ENCODE measurements around the gene NDUFS6. TPM values are rescaled to one million over a fixed set of nuclear protein-coding genes. Genes with fewer than 3 reads are reported as not detected.
A peak's percentile ranks its signal among the peaks of the same experiment; 100 is the strongest.
"Not testable (repeated sequence)": the region's sequence is repeated elsewhere in the genome, so short reads cannot be mapped to it uniquely, and the experiment has no call there.

The NDUFS6 gene
- total RNA-seq, 1 experiment from 2014 or later, result 104 TPM

DNA sequence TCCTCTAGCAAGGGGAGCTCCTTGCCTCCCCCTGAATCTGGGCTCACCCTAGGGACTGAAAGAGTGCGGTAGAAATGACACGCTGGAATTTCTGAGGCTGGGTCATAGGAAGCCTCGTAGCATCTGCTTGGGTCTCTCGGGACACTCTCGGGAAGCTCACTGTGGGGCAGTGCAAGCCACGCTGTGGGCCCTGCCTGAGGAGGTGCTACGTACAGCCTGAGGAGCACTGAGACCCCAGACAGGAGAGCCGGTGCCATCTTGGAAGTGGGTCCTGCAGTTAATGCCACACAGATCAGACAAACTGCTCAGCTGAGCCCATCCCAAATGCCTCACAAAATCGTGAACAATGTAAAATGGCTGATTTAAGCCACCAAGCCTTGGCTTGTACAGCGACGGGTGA lies 3.4 kb upstream of the NDUFS6 start:
- ChIA-PET CTCF (no interaction called here), POLR2A (ENCODE audit: unreplicated experiment) (no interaction called here)
- H3K9me2 ChIP-seq (replicated peaks; ENCODE audit: low read length), result no peaks in the 10 kb centered on the region
- H3K27ac ChIP-seq (ENCODE audit: low read length), result no peak overlapping the region
- peak overlapping the region; percentile 97; the same call in 1 of the 2 replicates for H3K4me3 ChIP-seq (ENCODE audit: low read length)
- TF ChIP-seq EZH2phosphoT487 (IDR thresholded peaks at IDR 0.05; ENCODE audit: borderline replicate concordance, low read length) (no peak), EZH2 (IDR thresholded peaks at IDR 0.05; ENCODE audit: low read length, unreplicated experiment) (no peak), CTCF (conservative IDR thresholded peaks at IDR 0.05; ENCODE audit: low read depth, low read length) (no peak)
- BruUV-seq (replicated peaks), result no TSS peak
- H3K4me1 ChIP-seq (ENCODE audit: insufficient read depth, low read length), result peaks cover 47% of the 10 kb centered on the region
- no peaks in the 10 kb centered on the region for H3K27me3 ChIP-seq (ENCODE audit: low read length)
- no peak overlapping the region for H2AFZ ChIP-seq (ENCODE audit: low read length)
- H3K79me2 ChIP-seq (ENCODE audit: low read length), result peaks cover 59% of the 10 kb centered on the region
- H4K20me1 ChIP-seq (ENCODE audit: low read length), result peaks cover 12% of the 10 kb centered on the region; the same call in 1 of the 2 replicates
- intact Hi-C loops (cut with micrococcal nuclease), result no loop called here
- peaks cover 20% of the 10 kb centered on the region for H3K36me3 ChIP-seq (ENCODE audit: low read depth, low read length)
- peak overlapping the region; percentile 95; the same call in 1 of the 2 replicates for H3K4me2 ChIP-seq (ENCODE audit: low read length)
- H3F3A ChIP-seq (ENCODE audit: low read length, unreplicated experiment), result no peaks in the 10 kb centered on the region
- ATAC-seq (no peak), DNase-seq (no peak)
- H3K9me3 ChIP-seq (ENCODE audit: low read length), result no peaks in the 10 kb centered on the region
- no peak overlapping the region for H3K9ac ChIP-seq (ENCODE audit: low read length)

DNA sequence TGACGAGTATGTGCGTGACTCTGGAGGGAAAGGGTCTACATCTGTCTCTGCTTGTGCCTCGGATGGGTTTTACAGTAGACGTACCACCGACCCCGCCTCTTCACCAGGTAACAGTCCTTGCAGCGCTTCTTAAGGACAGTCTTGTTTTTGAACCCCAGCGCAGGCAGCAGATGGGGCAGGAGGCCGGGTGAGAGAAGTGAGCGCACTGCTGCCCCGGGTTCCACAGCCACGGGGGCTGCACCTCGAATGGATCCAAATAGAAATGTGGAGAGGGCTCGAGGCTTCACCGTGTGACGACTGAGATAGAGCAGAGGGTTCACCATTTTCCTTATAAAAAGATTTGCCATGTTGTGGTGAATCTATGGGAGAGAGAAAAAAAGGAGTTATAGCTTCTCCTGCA lies 2.6 kb upstream of the NDUFS6 start:
- intact Hi-C loops (cut with micrococcal nuclease); DNase-seq; H3K27ac ChIP-seq (ENCODE audit: low read length); H2AFZ ChIP-seq (ENCODE audit: low read length); H3K27me3 ChIP-seq (ENCODE audit: low read length); POLR2A ChIA-PET (ENCODE audit: unreplicated experiment); H3K9me2 ChIP-seq (replicated peaks; ENCODE audit: low read length); ATAC-seq; CTCF ChIA-PET; H3F3A ChIP-seq (ENCODE audit: low read length, unreplicated experiment); H3K9me3 ChIP-seq (ENCODE audit: low read length): not testable (repeated sequence)
- Histone ChIP-seq H3K9ac (ENCODE audit: low read length) (peak overlapping the region; percentile 97), H3K36me3 (ENCODE audit: low read depth, low read length) (peaks cover 27% of the 10 kb centered on the region), H3K79me2 (ENCODE audit: low read length) (peaks cover 67% of the 10 kb centered on the region), H3K4me1 (ENCODE audit: insufficient read depth, low read length) (peaks cover 43% of the 10 kb centered on the region), H4K20me1 (ENCODE audit: low read length) (peaks cover 12% of the 10 kb centered on the region; the same call in 1 of the 2 replicates), H3K4me3 (ENCODE audit: low read length) (peak overlapping the region; percentile 97), H3K4me2 (ENCODE audit: low read length) (peak overlapping the region; percentile 95)
- TSS peak; percentile 40 for BruUV-seq (replicated peaks)

GRCh38 chr5:1799110-1799601 lies 2.1 kb upstream of the NDUFS6 start:
- Histone ChIP-seq H3K79me2 (ENCODE audit: low read length) (peaks cover 72% of the 10 kb centered on the region), H3K4me3 (ENCODE audit: low read length) (peak overlapping the region; percentile 97), H3K4me2 (ENCODE audit: low read length) (peak overlapping the region; percentile 95), H3K4me1 (ENCODE audit: insufficient read depth, low read length) (peaks cover 37% of the 10 kb centered on the region), H3K27ac (ENCODE audit: low read length) (peak overlapping the region; percentile 19), H3K9me2 (replicated peaks; ENCODE audit: low read length) (no peaks in the 10 kb centered on the region), H4K20me1 (ENCODE audit: low read length) (peaks cover 12% of the 10 kb centered on the region; the same call in 1 of the 2 replicates), H2AFZ (ENCODE audit: low read length) (0 out of 2 replicates have a peak overlapping the region, but pooled peaks have one; percentile 17), H3K36me3 (ENCODE audit: low read depth, low read length) (peaks cover 33% of the 10 kb centered on the region), H3F3A (ENCODE audit: low read length, unreplicated experiment) (no peaks in the 10 kb centered on the region), H3K9ac (ENCODE audit: low read length) (peak overlapping the region; percentile 97), H3K27me3 (ENCODE audit: low read length) (no peaks in the 10 kb centered on the region), H3K9me3 (ENCODE audit: low read length) (no peaks in the 10 kb centered on the region)
- intact Hi-C loops (cut with micrococcal nuclease), result no loop called here
- TF ChIP-seq EZH2phosphoT487 (IDR thresholded peaks at IDR 0.05; ENCODE audit: borderline replicate concordance, low read length), result no peak
- no peak for DNase-seq
- no TSS peak for BruUV-seq (replicated peaks)
- ChIA-PET POLR2A (ENCODE audit: unreplicated experiment) (no interaction called here), CTCF (interaction anchor here (0.6 to 0.8 kb wide), 2 partner anchors 26 to 58 kb away, joined by 3 to 7 read pairs; no protein-coding TSS in a partner anchor)
- peak; percentile 3 for ATAC-seq
